Measurements from ENCODE around the gene MC1R.
"Not testable (repeated sequence)": the region's sequence is repeated elsewhere in the genome, so short reads cannot be mapped to it uniquely, and the experiment has no call there.

The MC1R gene

DNA sequence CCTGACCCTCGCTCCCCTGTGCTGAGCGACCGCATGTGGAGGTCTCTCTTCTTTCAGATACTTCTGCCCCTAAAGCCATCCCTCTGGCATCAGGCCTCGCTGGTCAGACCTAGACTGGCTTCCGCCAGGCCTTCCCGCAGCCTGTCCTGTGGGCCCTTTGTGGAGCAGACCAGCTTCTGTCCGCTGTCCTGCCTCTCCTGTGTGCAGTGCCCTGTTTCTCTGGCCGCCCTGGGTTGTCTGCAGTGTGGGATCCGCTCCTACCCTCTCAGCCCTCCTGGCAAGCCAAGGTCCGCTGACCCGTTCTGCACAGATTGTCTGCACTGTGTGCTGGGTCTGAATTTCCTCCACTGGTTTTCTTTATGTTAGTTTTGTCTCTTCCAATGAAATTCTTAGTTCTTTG, 21.5 kb upstream of the MC1R start:
- DNase-seq, result no peak

DNA sequence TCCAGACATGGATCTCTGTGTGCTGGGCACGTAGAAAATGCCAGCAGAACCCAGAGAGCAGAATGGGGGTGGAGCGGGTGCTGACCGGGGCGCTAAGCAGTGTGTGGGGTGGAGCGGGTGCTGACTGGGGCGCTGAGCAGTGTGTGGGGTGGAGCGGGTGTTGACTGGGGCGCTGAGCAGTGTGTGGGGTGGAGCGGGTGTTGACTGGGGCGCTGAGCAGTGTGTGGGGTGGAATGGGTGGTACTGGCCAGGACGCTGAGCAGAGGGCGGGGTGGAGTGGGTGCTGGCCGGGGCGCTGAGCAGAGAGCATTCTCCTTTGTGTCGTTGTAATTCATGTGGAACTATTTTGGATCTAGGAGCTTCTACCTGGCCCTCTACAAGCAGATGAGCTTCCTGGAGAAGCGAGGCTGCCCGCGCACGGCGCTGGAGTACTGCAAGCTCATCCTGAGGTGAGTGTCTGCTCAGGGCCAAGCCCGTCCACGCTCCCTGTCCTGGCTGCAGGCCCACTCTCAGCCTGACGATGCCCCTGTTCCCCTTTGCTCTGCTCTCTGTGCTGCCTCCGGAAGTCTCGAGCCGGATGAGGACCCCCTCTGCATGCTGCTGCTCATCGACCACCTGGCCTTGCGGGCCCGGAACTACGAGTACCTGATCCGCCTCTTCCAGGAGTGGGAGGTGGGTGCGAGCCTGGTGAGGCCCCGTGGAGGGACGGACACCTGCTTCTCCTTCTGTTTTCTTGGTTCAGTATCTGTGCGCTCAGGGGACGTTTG, 20.3 kb upstream of the MC1R start:
- DNase-seq, result no peak

DNA sequence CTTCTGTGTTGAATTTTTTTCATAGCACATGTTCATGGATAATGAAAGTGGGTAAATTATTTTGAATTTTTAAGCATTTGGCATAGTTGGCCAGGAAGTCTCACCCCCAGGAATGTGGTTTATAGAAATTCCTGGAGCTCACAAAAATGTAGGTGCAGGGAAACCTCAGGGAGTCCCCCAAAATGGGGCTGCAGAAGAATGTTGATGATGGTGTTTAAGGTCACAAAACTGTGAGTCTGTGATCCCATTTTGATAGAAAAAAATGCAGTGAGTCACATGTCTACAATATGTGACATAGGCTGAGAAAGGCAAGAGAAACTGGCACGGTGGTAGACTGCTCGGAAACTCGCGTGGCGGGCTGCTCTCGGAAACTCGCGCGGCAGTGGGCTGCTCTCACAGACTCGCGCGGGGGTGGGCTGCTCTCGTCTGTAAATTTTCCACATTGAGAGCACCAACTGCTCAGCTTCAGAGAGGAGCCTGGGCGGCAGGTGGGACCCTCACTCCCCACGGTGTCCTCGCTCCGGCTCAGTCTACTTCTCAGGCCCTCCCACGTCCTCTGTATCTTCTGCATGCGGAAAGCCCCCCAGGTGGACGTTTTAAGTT, 18.7 kb upstream of the MC1R start:
- DNase-seq, result no peak

DNA sequence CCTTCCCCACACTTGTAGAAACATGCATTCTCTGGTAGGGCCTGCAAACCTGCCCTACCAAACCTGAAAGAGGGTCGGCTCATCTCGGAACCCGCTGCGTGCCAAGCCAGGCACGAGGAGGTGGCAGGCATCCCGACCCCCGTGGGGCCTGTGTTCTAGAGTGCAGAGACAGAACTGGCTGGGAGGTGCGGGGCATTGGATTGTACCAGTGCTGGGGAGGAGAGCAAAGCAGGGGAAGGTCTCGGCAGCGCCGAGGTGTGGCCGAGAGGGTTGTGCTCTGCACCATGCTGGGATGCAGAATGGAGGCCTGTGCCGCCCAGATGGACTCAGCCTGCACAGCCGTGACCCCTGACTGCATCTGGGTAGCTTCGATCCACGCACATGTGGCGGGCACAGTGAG, 17.8 kb upstream of the MC1R start:
- DNase-seq, result no peak

DNA sequence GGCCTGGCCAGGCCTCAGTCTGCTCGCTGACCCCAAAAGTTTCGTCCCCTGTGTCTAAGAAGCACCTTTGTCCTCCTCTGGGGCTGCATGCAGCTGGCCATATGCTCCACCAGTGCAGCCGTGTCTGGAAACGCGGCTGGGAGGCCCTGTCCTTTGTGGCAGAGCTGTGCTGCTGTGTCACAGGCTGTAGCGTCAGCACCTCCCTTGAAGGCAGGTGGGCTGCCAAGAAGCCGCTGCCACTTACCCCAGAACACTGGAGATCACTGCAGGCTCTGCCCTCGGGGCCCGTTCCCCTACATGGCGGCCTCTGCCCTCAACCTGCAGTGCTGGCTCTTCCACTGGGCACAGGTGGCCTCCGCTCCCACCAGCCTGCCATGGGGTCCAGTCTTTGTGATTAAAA, 15.7 kb upstream of the MC1R start:
- no peak for DNase-seq

DNA sequence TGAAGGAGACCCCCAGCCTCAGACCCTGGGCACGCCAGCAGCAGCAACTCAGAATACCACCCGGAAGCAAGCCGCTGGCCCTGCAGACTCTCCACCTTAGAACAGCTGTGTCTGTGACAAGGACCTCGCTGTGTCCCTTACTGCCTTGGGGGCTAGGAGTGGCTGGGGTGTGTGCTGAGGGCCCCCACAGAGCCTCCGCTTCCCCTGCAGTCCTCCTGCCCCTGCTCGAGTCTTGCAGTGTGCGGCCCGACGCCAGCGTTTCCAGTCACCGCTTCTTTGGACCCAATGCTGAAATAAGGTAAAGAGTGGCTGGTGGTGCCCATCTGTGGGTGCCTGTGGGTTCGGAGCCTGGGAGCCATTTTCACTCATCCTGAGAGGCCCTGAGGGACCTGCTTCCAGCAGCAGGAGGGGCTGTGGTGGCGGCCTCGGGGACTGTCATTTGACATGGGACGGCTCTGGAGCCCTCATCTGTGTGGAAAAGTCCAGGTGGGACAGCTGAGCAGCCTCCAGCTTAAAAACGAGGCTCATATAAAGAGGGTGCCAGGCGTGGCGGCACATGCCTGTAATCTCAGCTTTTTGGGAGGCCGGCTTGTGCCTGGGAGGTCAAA, 14.7 kb upstream of the MC1R start:
- DNase-seq, result no peak

DNA sequence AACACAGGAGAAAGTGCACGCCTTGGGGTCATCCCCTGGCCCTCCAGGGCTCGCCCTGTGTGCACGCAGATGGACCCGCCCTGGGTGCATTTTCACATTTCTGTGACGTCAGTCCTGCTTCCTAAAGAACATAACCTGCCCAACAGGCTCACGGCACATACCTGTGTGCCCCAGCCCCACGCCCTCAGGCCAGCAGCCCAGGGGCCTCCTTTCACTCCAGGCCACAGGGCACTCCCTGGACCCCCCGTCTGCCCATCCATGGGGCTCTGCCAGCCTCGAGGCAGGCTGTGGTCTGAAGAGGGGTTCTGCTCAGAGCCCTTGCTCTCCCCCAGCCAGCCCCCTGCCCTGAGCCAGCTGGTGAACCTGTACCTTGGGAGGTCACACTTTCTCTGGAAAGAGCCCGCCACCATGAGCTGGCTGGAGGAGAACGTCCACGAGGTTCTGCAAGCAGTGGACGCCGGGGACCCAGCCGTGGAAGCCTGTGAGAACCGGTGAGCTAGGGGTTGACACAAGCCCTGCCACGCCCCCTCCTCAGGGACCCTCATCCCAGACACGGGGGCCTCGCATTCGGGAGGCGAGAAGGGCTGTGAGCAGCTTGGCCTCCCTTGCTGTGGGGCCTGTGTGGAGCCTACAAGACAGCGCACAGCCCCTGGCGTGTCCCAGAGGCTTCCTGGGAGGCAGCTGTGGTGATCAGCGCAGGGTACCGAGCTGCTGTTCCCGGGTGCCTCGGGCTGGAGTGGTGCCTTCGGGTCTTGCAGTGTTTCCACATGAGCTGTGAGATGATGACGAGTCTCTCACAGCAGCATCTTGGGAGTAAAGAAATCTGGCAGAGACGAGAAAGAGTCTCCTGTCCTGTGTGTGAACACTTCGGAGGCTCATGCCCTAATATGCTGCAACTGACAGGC, 13.8 kb upstream of the MC1R start:
- DNase-seq, result no peak

DNA sequence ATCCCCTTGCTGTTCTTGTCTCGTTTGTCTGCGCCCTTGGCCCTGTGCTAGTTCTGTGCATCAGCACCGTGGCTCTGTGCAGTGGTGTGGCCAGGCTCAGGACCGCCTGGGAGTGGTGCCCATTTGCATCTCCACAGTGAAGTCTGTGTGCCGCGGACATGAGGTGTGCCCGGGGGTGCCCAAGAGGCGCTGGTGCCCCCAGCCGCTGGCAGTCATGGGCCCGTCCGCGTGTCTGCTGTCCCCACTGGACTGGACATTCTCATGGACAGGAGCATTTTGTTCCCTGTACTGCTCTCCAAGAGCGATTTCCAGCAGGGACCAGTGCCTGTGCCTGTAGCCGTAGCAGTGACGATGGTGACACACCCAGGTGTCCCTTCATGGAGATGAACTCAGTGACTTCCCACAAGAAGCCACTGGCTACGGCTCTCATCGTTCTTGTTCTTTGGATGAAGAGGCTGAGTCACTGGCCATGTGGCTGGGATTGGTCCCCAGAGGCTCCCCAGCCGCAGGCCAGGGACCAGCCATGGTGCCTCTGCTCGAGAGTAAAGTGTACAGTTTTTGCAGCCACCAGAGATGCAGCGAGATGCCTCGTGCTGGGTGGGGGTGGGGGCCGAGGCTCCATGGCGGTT, 13.0 kb upstream of the MC1R start:
- DNase-seq, result no peak

DNA sequence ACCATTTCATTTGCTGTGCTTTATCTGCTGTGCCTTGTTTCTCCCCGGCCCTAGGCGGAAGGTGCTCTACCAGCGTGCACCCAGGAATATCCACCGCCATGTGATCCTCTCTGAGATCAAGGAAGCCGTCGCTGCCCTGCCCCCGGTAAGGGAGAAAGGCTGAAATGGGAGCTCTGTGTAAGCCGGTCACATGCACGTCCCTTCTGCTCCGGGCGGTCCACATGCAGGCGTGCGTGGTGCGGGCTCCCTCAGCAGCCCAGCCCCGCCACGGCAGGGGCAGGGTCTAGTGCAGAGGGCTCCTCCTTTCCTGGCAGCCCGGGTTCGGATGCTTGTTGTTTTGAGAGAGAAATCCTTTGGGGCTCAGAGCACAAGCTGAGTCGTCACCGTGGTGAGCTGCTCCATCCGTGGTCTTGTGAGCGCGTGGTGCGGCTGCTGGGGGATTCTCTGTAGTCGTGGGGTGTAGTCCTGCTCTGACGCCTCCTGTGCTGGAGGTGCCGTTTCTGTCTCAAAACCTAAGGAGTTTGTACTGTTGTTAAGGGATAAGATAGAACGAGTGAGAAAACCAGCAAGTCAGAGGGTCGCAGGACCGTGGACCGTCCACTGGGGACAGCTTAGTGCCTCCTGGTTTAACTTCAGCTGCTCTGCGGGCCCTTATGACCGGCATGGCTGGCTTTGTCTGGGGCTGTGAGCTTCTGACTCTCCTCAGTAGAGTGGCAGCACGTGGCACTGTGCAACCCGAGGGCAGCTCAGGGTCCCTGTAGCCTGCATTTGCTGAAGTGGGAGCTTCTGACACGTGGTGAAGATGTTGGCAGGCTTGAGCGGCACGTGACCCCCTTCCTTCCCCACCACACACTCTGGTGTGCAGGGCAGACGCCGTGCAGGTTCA, 12.3 kb upstream of the MC1R start:
- no peak for DNase-seq

DNA sequence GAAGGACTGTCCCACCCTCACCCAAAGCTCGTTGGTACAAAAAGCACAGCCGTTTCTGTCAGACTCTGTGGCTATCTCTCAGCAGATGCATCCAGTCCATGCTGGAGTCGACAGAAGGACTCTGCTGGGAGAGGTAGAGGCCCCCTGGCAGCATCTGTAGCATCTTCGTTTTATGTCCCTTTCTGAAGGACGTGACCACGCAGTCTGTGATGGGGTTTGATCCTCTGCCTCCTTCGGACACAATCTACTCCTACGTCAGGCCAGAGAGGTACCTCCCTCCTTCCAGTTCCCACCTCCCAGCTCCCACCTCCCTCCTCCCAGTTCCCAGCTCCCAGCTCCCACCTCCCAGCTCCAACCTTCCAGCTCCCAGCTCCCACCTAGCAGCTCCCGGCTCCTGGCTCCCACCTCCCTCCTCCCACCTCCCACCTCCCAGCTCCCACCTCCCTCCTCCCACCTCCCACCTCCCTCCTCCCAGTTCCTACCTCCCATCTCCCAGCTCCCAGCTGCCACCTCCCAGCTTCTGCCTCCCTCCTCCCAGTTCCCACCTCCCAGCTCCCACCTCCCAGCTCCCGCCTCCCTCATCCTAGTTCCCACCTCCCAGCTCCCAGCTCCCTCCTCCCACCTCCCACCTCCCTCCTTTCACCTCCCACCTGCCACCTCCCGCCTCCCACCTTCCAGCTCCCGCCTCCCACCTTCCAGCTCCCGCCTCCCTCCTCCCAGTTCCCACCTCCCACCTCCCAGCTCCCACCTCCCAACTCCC, 11.4 kb upstream of the MC1R start:
- DNase-seq, result no peak

DNA sequence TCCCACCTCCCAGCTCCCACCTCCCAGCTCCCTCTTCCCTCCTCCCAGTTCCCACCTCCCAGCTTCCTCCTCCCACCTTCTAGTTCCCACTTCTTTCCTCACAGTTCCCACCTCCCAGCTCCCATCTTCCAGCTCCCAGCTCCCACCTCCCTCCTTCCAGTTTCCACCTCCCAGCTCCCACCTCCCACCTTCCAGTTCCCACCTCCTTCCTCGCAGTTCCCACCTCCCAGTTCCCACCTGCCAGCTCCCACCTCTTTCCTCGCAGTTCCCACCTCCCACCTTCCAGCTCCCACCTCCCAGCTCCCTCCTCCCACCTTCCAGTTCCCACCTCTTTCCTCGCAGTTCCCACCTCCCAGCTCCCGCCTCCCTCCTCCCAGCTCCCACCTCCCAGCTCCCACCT, 10.4 kb upstream of the MC1R start:
- DNase-seq, result no peak

DNA sequence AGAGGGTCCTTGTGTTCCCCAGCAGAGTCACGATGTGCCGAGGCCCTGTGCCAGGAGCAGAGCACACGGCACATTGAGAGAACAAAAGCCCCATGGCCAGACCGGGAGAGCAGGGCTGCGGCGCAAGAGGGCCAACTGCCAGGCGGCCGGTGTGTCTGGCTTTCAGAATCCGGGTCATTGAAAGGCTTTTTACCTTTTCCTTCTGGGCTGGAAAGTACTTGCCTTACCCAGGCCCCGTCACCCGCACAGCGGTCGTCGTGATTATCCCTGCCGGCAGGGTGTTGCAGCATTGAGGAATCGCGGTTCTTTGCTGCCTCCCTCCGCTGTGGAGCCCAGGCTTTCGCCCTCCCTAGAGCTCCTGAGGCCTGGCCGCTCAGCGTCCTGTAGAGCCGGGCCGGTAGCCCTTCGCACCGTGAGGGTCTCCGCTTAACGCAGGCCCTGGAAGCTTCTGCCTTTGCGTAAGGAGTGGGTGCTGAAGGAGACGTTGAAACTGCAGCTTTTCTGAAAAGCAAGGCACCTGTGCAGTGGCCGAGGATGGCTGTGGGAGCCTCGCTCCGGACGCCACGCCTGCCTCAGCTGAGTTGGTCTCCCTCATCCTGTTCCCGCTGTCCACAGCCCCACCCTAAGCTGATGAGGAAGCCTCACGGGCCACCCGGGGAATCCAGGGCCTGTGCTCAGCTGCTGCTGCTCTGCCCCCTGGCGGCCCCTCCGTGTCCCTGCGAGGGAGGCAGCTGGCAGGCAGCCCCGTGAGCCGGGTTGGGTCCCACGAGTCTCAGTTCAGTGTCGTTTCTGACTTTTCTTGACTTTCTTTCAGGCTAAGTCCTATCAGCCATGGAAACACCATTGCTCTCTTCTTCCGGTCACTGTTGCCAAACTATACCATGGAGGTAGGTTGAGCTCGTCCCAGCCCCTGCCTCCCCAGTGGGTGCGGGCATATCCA, 8.6 kb upstream of the MC1R start:
- DNase-seq, result peak; percentile 79

DNA sequence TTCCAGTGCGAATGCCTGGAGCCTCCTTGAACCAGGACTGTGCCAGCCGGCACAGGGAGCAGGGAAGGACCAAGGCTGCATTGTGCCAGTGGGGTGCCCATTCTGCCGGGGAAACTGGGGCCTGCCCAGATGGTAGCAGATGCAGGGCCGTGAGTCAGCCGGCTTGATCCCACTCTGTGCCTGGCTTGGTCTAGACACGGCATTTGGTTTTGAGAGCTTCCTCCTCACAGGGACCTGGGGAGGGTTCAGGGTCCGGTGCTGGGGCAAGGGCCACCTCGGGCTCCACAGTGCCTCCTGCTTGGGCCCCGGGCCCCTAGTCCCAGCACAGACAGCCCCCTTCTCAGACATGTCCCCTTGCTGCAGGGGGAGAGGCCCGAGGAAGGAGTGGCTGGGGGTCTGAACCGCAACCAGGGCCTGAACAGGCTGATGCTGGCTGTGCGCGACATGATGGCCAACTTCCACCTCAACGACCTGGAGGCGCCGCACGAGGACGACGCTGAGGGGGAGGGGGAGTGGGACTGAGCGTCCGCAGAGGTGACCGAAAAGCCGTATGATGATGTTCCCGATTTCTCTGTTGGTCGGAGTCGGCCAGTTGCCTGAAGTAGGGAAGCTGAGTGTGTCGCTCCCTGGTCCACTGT, 7.8 kb upstream of the MC1R start:
- no peak for DNase-seq

DNA sequence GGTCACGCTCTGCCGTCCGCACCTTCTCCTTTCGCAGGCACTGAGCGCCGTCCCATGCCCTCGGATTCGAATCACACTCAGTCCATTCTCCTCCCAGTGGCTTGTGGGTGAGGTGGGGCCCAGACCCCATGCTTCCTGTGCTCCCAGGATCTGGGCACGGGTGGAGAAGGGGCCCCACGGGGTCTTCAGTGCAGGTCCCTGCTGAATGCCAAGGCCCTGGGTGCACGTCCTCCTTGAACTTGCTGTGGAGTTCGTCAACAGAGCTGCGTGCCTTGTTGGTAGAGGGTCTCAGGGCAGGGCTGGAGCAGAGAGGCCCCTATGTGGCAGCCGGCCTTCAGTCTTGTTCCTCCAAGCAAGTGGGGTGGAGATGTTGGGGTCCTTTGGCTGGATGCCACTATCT, 7.3 kb upstream of the MC1R start:
- no peak for DNase-seq

DNA sequence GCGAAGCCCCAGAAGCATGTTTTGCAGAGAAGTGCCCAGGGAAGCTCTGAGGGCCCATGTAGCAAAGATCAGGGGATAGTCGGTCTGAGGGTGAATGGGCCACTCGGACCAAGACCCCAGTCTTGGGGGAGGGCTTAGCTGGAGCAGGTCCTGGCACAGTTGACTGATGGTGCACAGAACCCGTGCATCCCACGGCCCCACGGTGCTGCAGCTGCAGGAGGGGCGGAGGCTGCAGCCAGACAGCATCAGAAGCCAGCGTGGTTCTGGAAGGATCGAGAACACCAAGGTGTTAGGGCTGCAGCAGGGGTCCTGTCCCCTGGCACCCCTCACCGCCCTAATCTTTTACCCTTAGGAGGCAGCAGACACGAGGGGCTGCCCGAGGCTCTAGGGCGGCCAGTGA, 6.5 kb upstream of the MC1R start:
- DNase-seq, result no peak

DNA sequence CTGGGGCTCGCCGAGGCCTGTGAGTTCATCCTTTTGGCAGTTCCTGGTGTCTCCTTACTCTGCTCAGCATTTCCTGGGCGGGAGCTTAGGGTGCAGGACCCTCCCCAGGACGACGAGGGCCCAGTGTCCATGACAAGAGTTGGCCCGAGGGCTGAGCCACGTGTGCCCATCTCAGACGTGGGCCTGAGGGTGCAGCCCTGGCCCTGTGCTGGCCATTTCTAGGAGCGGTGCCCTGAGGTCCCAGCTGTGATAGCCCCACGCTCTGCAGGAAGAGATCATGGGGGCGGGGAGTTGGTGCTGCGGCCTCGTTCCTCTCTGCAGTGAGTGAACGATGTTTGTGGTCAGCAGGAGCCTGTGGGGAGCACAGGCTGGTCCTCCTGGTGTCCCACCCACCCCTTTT, 6.0 kb upstream of the MC1R start:
- no peak for DNase-seq

DNA sequence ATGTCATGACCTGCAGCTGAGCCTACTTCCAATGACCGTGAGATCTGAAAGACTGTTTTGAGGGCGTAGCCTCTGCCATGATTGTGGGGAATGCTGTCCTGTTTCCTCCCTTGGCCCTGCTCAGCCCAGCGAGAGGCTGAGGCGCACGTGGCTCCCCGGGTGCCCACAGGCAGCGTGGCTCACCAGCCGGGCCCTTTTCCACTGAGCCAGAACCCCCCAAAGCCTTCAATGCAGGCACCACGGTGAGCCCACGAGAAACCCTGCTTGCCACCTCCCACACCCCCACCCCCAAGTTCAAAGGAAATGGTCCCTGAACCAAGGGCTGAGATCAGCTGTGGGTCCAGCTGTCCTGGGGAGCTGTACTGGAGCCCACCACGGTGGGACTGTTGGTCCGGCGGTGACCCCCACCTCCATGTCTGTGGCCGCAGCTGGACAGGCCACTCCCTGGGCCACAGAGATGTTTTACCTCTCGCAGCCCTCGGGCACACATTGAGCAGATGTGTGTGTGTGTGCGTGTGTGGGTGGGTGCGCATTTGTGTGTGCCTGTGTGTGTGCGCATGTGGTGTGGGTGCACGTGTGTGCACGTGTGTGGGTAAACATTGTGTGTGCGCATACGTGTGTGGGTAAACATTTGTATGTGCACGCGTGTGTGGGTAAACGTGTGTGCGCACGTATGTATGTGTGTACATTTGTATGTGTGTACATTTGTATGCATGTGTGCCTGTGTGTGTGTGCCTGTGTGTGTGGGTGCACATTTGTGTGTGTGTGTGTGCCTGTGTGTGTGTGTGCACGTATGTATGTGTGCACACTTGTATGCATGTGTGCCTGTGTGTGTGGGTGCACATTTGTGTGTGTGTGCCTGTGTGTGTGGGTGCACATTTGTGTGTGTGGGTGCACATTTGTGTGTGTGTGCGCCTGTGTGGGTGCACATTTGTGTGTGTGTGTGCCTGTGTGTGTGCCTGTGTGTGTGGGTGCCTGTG, 5.0 kb upstream of the MC1R start:
- no peak for DNase-seq

DNA sequence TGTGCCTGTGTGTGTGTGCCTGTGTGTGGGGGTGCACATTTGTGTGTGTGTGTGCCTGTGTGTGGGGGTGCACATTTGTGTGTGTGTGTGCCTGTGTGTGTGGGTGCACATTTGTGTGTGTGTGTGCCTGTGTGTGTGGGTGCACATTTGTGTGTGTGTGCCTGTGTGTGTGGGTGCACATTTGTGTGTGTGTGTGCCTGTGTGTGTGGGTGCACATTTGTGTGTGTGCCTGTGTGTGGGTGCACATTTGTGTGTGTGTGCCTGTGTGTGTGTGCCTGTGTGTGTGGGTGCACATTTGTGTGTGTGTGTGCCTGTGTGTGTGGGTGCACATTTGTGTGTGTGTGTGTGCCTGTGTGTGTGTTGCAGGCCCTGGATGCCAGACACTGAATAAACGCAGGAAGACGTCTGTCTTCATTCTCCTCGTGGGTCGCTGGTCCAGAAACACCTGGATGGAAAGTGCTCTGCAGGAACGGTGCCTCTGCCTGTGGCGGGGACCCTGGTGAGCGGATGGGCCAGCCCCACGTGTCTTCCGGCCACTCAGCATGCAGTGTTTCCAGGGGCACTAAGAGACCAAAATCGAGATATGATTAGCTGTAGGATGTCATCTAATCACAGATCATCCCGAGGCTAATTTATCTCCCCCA, 3.9 kb upstream of the MC1R start:
- DNase-seq, result not testable (repeated sequence)
